Neural cell (in vitro differentiated cells): Measurements from ENCODE around the gene AZGP1.

Source experiments
- CTCF ChIP-seq: fragments of 450-650 bp; IDR thresholded peaks from 2 replicates; pipeline ENCODE4 v1.5.1; 2014; ENCODE audit warnings: antibody characterized with exemption, mild to moderate bottlenecking, moderate library complexity; ENCODE audit not compliant: poor library complexity, severe bottlenecking
- EP300 ChIP-seq: fragments of 450-650 bp; conservative IDR thresholded peaks from 2 replicates; pipeline ENCODE4 v1.6.1; 2014; ENCODE audit warnings: antibody characterized with exemption, mild to moderate bottlenecking, moderate library complexity; ENCODE audit not compliant: poor library complexity, severe bottlenecking
- EZH2 ChIP-seq: fragments of 200-600, 300-800 bp; shearing (Covaris generic), sonication (generic); IDR thresholded peaks from 2 replicates; pipeline ENCODE4 v1.6.1; 2014; ENCODE audit warnings: antibody characterized with exemption, low read length, borderline replicate concordance, mild to moderate bottlenecking; ENCODE audit not compliant: insufficient read depth, poor library complexity, severe bottlenecking
- MXI1 ChIP-seq: fragments of 450-650 bp; conservative IDR thresholded peaks from 2 replicates; pipeline ENCODE4 v1.6.1; 2014; ENCODE audit warnings: antibody characterized with exemption, mild to moderate bottlenecking; ENCODE audit not compliant: poor library complexity, severe bottlenecking
- POLR2AphosphoS5 ChIP-seq: IDR thresholded peaks from 2 replicates; pipeline ENCODE4 v1.6.1; 2012
- TAF1 ChIP-seq: IDR thresholded peaks from 2 replicates; pipeline ENCODE4 v1.6.1; 2012; ENCODE audit warnings: low read depth

GRCh38 chr7:100021297-100021696 is 45.5 kb upstream of the AZGP1 start:
- TF ChIP-seq MXI1 (no peak), TAF1 (no peak), EZH2 (no peak), POLR2AphosphoS5 (no peak), EP300 (no peak), CTCF (no peak)
